Natural killer cell treated with Interleukin-12 subunit alpha and Interleukin-12 subunit beta and Interleukin-15 and Interleukin-18, amount 100 ng/mL, for 72 hours (primary cell): Measurements from ENCODE around the gene PTTG1IP. TPM values are rescaled to one million over a fixed set of nuclear protein-coding genes. Genes with fewer than 3 reads are reported as not detected.
"Not testable (repeated sequence)": the region's sequence is repeated elsewhere in the genome, so short reads cannot be mapped to it uniquely, and the experiment has no call there.

Experiments used
- ATAC-seq, 2 donors: fragments of 150-1000 bp; cut with Tn5 transposase in 1 of 2; sonication (Bioruptor Pico), chemical (Tn5 transposase) in 1 of 2; 2 replicates each; pipeline ENCODE4 v1.10.0; 2021
- DNase-seq: peaks from one replicate; pipeline ENCODE4 v3.0.0; 2022; ENCODE audit warnings: low spot score
- H3K27ac Mint-ChIP-seq, 2 donors: 1 replicate in 1 of 2; 2 replicates in 1 of 2; pipeline ENCODE4 v1.8.0; 2022; ENCODE audit warnings: mixed read lengths in 2 of 2, mild to moderate bottlenecking in 1 of 2, moderate library complexity in 1 of 2
- H3K27me3 Mint-ChIP-seq, 2 donors: 1 replicate in 1 of 2; 2 replicates in 1 of 2; pipeline ENCODE4 v1.8.0; 2022; ENCODE audit warnings: mixed read lengths in 2 of 2
- H3K36me3 Mint-ChIP-seq: one replicate; pipeline ENCODE4 v1.8.0; 2022; ENCODE audit warnings: mixed read lengths
- H3K4me1 Mint-ChIP-seq, 2 donors: 1 replicate in 1 of 2; 2 replicates in 1 of 2; pipeline ENCODE4 v1.8.0; 2022; ENCODE audit warnings: low read depth in 2 of 2, mixed read lengths in 2 of 2, mild to moderate bottlenecking in 1 of 2
- H3K4me3 Mint-ChIP-seq: one replicate; pipeline ENCODE4 v1.8.0; 2022; ENCODE audit warnings: mixed read lengths
- H3K9me3 Mint-ChIP-seq: 2 replicates; pipeline ENCODE4 v1.8.0; 2022; ENCODE audit warnings: mixed read lengths
- total RNA-seq, 2 donors: library from RNA; stranded (reverse); gene quantifications; one replicate each; pipeline ENCODE4 v1.2.3, GENCODE V29; 2022

PTTG1IP gene
- total RNA-seq, 2 donors from 2014 or later = 69.4 to 81.7 TPM

GRCh38 chr21:44837537-44837936, 36.0 kb downstream of the PTTG1IP start:
- DNase-seq (no peak), ATAC-seq (peak in 1 of 2 donors; percentile 7)
- H3K9me3 Mint-ChIP-seq = no peaks in the 10 kb centered on the region

GRCh38 chr21:44836666-44837471, 36.6 kb downstream of the PTTG1IP start:
- Mint-ChIP-seq H3K4me1 (no peaks in the 10 kb centered on the region), H3K36me3 (no peaks in the 10 kb centered on the region), H3K9me3 (no peaks in the 10 kb centered on the region), H3K27me3 (no peaks in the 10 kb centered on the region), H3K27ac (no peak overlapping the region), H3K4me3 (no peak overlapping the region)
- DNase-seq (no peak), ATAC-seq (peak in 1 of 2 donors; percentile 3)

More at GRCh38 chr21:44837537-44837936, 36.0 kb downstream of the PTTG1IP start:
- H3K4me3 Mint-ChIP-seq = no peak overlapping the region
- no peaks in the 10 kb centered on the region for H3K36me3 Mint-ChIP-seq
- no peak overlapping the region for H3K27ac Mint-ChIP-seq
- H3K4me1 Mint-ChIP-seq = no peaks in the 10 kb centered on the region
- H3K27me3 Mint-ChIP-seq = peaks cover 0 to 2% of the 10 kb centered on the region in 2 donors

GRCh38 chr21:44836349-44836665, 37.2 kb downstream of the PTTG1IP start:
- Mint-ChIP-seq H3K4me1 (no peaks in the 10 kb centered on the region), H3K9me3 (no peaks in the 10 kb centered on the region), H3K27me3 (no peaks in the 10 kb centered on the region), H3K36me3 (no peaks in the 10 kb centered on the region), H3K4me3 (no peak overlapping the region), H3K27ac (no peak overlapping the region)
- no peak for DNase-seq
- no peak for ATAC-seq

GRCh38 chr21:44835647-44835973, 37.9 kb downstream of the PTTG1IP start:
- H3K4me3 Mint-ChIP-seq = no peak overlapping the region
- no peaks in the 10 kb centered on the region for H3K27me3 Mint-ChIP-seq
- no peaks in the 10 kb centered on the region for H3K9me3 Mint-ChIP-seq
- ATAC-seq (no peak), DNase-seq (no peak)
- H3K4me1 Mint-ChIP-seq = no peaks in the 10 kb centered on the region
- no peak overlapping the region for H3K27ac Mint-ChIP-seq
- H3K36me3 Mint-ChIP-seq = no peaks in the 10 kb centered on the region

GRCh38 chr21:44834951-44835646, 38.4 kb downstream of the PTTG1IP start:
- H3K27ac Mint-ChIP-seq = no peak overlapping the region

GRCh38 chr21:44834231-44834950, 39.1 kb downstream of the PTTG1IP start:
- ATAC-seq (peak in 1 of 2 donors; percentile 36), DNase-seq (no peak)
- Mint-ChIP-seq H3K27ac (no peak overlapping the region), H3K9me3 (no peaks in the 10 kb centered on the region), H3K4me3 (no peak overlapping the region), H3K27me3 (no peaks in the 10 kb centered on the region), H3K4me1 (peaks cover 6 to 8% of the 10 kb centered on the region in 2 donors), H3K36me3 (no peaks in the 10 kb centered on the region)

More at GRCh38 chr21:44834951-44835646, 38.4 kb downstream of the PTTG1IP start:
- Mint-ChIP-seq H3K4me3 (no peak overlapping the region), H3K4me1 (peaks cover 0 to under 1% of the 10 kb centered on the region in 2 donors), H3K27me3 (no peaks in the 10 kb centered on the region), H3K36me3 (no peaks in the 10 kb centered on the region), H3K9me3 (no peaks in the 10 kb centered on the region)
- no peak for DNase-seq
- no peak for ATAC-seq

GRCh38 chr21:44833663-44834062, 39.8 kb downstream of the PTTG1IP start:
- DNase-seq (no peak), ATAC-seq (no peak)
- Mint-ChIP-seq H3K36me3 (no peaks in the 10 kb centered on the region), H3K4me3 (no peak overlapping the region), H3K9me3 (no peaks in the 10 kb centered on the region), H3K27me3 (no peaks in the 10 kb centered on the region), H3K4me1 (peaks cover 9 to 10% of the 10 kb centered on the region in 2 donors), H3K27ac (no peak overlapping the region)

- H3K4me1 Mint-ChIP-seq = peaks cover 11 to 14% of the 10 kb centered on the region in 2 donors
- not testable (repeated sequence) for DNase-seq, H3K9me3 Mint-ChIP-seq, H3K27me3 Mint-ChIP-seq, H3K4me3 Mint-ChIP-seq, H3K36me3 Mint-ChIP-seq, ATAC-seq, H3K27ac Mint-ChIP-seq
These were observed 40.8 kb downstream of the PTTG1IP start for GRCh38 chr21:44832516-44833255.

- H3K36me3 Mint-ChIP-seq = peaks cover 17% of the 10 kb centered on the region
- H3K27ac Mint-ChIP-seq = no peak overlapping the region
- peaks cover 11 to 14% of the 10 kb centered on the region in 2 donors for H3K4me1 Mint-ChIP-seq
- ATAC-seq (no peak), DNase-seq (no peak)
- peaks cover 5% of the 10 kb centered on the region for H3K9me3 Mint-ChIP-seq
- no peaks in the 10 kb centered on the region for H3K27me3 Mint-ChIP-seq
- H3K4me3 Mint-ChIP-seq = no peak overlapping the region
These were observed 42.1 kb downstream of the PTTG1IP start for GRCh38 chr21:44831227-44831860.

GRCh38 chr21:44829507-44830092, 43.9 kb downstream of the PTTG1IP start:
- peaks cover 17% of the 10 kb centered on the region for H3K36me3 Mint-ChIP-seq
- no peak overlapping the region for H3K4me3 Mint-ChIP-seq
- peaks cover 11 to 14% of the 10 kb centered on the region in 2 donors for H3K4me1 Mint-ChIP-seq
- peak; percentile 38 to 65 for ATAC-seq
- H3K9me3 Mint-ChIP-seq = peaks cover 5% of the 10 kb centered on the region
- no peak for DNase-seq
- no peak overlapping the region for H3K27ac Mint-ChIP-seq
- H3K27me3 Mint-ChIP-seq = no peaks in the 10 kb centered on the region

GRCh38 chr21:44828362-44829056, 45.0 kb downstream of the PTTG1IP start:
- DNase-seq = no peak
- Mint-ChIP-seq H3K27ac (no peak overlapping the region), H3K27me3 (peaks cover 0 to 3% of the 10 kb centered on the region in 2 donors), H3K4me3 (no peak overlapping the region), H3K9me3 (peaks cover 5% of the 10 kb centered on the region), H3K36me3 (peaks cover 21% of the 10 kb centered on the region), H3K4me1 (peaks cover 13 to 14% of the 10 kb centered on the region in 2 donors)
- no peak for ATAC-seq

- Mint-ChIP-seq H3K9me3 (peaks cover 7% of the 10 kb centered on the region), H3K4me3 (no peak overlapping the region), H3K27me3 (peaks cover 0 to 5% of the 10 kb centered on the region in 2 donors), H3K36me3 (peaks cover 29% of the 10 kb centered on the region), H3K27ac (no peak overlapping the region), H3K4me1 (peaks cover 2 to 7% of the 10 kb centered on the region in 2 donors)
- DNase-seq (no peak), ATAC-seq (no peak)
These were observed 50.3 kb downstream of the PTTG1IP start for GRCh38 chr21:44823179-44823660.
